EL (cell line): Measurements from ENCODE around the gene OR6B2.

ENCODE experiments used
- DNase-seq: peaks from one replicate; pipeline ENCODE4 v3.0.0-alpha.2; 2016

Gene OR6B2

DNA sequence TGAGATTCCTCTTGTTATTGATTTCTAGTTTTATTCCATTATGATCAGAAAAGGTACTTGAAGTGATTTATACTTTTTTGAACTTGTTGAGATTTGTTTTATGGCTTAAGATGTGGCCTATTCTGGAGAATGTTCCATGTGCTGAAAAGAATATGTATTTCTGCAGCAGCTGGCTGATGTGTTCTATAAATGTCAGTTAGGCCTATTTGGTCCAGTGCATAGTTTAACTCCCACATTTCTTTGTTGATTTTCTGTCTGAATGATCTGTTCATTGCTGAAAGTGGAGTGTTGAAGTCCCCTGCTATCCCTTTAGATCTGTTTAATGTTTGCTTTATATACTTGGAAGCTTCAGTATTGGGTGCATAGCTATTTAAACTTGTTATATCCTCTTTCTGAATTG lies 7.1 kb upstream of the OR6B2 start:
- no peak for DNase-seq

DNA sequence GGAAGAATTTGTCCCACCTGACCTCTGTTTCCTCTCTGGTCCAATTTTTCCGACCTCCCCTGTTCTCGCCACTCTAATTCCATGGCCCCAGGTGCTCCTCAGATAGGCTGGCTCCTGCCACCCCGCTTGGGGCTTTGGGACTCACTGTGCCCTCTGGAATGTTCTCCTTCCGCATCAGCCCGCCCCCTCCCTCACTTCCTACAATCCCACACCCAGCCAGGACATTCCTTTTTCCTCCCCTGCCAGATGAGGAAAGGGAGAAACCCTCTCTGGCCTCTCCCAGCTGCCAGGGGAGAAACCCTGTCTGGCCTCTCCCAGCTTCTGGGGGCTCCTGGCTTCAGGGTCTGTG lies 3.1 kb upstream of the OR6B2 start:
- DNase-seq, result no peak

DNA sequence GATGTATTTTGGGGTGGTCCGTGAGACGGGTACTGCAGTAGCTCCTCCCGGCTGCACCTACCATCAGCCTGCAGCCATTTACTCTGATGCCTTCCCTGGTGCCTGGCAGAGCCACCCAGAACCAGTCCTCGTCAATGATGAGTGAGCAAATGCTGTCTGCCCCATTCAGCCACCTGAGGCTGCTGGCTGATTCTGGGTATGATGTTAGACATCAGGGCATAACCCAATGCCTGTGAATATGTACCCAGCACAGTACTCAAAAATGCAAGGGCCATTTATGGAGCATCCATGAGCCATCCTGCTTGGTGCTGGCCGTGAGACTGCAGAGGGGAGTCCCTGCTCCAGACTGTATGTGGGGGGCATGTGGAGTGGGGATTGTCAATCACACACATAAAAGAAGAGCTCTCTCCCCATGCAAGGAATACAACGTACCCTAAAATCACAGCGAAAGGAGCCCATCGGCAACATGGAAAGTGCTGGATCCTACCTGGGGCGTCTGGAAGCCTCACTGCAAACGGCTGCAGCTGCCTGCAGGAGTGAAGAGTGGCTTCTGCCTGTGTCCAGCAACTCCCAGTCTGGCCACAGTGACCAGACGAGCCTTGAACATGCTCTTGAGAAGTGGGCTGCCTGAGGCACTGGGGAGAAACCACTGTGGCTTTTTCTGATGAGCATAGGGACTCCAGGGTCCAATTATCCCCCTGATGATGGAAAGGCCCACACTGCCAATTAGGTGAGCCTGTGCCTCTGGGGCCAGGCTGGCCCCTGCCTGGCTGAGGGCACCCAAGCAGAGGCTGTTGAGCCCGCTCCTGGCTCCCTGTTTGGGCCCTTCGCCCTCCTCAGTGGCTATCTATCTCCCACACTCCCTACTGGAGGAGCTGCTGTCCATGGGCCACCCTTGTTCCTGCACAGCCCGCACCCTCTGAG lies 2.4 kb upstream of the OR6B2 start:
- DNase-seq, result no peak

DNA sequence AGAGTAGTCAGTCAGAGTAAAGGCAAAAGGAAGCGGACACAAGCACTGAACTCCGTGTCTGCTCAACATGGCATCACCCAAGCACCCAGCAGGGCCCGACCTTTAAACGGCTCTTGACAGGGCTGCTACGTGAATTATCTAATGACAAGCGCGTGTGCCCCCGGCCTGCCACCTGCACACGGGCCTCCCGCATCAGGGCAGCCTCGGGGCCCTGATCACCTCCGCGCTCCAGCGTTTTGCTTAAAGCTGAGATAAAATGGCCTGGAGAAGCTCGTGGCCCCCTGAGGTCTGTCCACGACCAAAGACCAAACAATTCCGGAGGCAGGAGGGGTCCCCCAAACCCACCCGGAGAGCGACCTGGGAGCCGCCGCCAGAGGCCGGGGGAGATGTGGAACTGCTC lies 5.5 kb downstream of the OR6B2 start:
- DNase-seq, result peak; percentile 8

DNA sequence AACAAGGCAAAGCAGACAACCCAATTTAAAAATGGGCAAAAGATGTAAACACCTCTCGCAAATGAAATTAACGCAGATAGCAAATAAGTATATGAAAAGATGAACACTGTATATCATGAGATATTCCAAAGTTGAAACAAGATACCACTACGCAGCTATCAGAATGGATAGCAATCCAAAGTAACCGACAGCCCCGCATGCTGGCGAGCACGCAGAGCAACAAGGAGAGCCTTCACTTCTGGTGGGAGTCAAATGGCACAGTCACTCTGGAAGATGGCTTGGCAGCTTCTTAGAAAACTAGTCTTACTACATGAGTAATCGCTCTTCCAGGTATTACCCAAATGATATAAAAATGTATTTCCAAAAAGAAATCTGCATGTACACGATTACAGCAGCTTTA lies 6.4 kb downstream of the OR6B2 start:
- no peak for DNase-seq

DNA sequence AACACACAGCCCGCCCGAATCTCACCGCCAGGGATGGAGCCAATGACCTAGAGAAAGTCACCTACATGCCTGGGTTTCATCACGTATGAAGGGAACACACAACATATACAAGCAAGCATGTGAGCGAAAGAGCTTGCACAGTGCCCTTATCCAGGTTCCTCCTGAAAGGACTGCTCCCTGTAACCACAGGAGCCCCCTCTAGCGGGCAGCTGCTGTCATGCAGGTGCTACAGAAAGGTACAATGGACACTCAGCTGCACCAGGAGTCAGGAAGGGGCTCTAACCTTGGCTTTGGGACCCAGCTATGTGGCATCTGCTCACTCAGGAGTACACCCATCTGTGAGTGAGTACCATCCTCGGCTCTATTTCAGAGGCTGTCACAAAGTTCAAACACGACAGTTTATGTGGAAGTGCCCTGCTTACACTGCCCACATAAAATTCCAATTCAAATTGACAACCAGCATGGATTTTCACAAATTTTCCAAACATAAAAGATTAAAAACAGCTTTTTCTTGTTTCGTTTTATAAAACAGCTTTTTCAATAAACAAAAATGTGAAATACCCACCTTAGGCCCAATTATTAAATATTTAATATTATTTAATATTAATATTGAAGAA lies 8.6 kb downstream of the OR6B2 start:
- DNase-seq, result peak; percentile 50

DNA sequence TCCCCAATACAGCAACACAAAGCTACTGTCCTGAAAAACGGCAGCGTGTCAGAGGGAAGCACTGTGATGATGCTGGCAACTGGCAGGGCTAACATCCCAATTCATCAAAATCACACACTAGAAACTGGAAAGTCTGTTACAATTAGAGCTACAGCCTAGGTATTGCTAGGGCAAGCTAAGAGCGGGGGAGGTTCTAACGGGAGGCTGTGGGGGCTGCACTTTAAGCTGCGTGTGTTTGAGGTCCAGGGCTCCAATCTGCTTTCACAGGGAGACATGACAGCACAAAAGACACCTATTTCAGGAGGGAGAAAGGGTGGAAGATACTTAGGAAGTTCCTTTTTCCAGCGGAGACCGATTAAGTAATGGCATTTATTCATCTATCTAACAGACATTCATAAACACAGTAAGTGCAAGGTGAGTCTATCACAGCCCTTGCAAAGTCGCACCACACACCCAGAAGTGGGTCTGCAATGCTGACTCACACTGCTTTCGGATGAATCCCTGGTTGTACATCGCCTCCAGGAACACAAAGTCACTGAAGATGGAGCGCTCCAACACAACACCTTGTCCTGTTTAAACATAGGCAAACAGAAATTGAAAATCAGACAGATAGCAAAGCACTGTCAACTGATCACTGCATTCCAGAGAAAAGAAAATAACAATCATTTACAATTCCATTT lies 12.0 kb downstream of the OR6B2 start:
- no peak for DNase-seq

DNA sequence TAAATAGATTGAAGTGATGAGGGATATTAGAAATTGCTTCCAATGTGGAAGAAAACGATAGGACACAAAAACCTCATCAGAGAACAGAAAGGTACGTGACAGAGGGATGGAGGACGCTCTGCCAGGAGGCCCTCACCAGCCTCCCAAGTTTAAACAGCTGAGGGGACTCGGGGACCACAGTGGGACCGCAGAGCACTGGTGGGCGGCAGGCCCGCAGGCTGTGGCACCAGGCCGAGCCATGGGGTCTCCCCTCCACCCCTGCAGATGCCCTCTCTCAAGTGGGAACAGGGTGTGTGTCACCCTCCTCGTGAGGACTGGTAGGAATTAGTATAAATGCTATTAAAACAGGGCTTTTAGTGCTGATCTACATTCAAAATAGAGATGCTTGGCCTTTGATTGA lies 15.9 kb downstream of the OR6B2 start:
- no peak for DNase-seq

DNA sequence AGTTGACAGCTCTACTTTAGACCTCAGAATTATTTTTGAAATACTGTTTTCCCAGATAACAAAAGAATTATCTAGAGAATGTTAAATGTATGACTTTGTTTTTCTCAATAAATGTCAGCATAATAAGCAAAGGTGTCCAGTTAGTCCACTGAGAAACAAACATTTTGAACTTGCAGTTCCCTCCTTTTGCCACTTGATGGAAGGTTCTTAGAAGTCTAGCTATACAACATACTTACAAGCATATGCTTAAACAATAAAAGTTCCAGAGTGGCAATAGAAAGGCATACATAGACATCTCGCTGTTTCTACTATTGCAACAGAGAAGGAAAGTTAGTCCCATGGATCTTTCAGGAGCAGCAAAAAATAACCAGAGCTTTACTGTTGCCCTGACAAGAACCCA lies 16.9 kb downstream of the OR6B2 start:
- DNase-seq, result no peak

DNA sequence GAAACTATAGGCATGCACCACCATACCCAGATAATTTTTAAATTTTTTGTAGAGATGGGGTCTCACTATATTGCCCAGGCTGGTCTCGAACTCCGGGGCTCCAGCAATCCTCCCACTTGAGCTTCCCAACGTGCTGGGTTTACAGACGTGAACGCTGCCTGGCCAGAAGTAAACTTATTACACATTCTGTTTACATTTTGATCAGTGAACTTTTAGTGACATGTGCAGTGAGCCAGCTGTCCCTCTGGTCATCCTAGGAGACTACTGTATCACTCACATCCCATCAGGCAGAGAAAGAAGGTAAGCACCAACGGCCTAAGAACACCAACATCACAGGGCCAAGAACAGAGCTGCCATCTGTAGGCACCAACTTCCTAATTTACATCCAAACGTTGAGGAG lies 27.2 kb downstream of the OR6B2 start:
- DNase-seq, result no peak

DNA sequence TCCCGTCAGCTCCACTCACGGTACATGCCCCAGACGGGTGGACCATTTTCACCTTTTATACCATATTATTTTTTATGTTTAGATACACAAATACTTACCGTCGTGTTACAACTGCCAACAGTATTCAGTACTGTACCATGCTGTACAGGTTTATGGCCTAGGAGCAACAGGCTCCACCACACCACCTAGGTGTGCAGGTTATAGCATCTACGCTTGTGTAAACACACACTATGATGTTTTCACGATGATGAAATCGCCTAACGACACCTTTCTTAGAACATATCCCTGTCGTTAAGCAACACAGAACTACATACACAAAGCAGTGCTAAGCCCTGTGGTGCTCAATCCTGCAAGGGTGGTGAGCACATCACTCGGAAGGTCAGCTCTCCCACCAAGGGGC lies 29.6 kb downstream of the OR6B2 start:
- DNase-seq, result no peak

DNA sequence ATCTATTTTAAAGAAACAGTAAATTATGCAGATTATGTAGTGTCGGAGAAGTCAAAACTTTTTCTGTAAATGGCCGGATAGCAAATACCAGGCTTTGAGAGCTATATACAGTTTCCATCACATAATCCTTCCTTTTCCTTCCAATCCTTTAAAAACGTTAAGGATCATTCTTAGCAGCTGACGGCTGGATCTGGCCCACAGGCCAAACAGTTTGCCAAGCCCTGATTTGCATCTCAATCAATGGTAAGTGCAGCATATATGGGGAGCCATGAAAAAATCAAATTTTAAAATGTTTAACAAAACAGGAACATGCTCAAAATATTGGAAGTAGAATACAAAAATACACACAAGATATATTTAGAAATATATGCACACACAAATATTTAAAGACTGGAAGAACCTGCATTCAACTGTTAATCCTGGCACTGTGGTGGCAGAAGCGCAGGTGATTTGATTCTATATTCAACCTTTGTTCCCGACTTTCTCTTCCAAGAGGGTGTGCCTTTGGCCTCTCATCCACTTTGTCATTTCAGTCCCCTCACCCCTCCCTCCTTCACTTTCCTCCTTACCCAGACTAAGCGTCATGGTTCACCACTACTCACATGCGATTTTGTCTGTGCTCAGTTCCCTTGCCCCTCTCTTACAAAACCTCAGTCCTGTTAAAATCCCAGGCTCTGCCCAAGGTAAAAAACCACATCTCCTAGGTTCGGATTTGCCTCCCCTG lies 32.4 kb downstream of the OR6B2 start:
- DNase-seq, result no peak

DNA sequence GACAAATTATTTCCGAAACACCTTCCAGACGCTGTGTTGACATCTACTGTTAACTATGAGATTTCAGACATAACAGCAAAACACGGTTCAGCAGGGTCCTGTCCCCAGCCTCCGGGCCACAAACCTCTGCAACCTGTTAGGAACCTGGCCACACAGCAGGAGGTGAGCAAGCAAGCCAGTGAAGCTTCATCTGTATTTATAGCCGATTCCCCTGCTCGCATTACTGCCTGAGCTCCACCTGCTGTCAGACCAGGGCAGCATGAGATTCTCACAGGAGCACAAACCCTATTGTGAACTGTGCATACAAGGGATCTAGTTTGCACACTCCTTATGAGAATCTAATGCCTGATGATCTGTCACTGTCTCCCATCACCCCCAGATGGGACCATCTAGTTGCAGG lies 36.1 kb downstream of the OR6B2 start:
- no peak for DNase-seq

DNA sequence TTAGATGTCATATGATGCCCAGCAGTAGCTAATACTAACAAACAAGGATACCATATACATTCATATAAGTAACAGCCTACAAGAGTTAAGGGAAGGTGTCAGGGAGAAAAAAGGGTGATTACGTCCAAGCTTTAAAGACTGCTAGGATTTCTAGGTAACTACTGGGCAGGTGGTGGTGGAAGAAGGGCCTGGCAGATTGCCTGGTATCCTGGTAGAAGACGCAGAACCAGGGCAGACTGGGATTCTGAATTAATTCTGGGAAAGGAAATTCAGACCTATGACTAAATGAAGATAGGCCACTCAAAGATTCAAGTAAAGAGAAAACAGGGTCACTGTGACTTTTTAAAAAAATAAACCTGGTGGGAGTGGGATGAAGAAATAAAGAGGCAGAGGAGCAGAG lies 36.9 kb downstream of the OR6B2 start:
- DNase-seq, result no peak

DNA sequence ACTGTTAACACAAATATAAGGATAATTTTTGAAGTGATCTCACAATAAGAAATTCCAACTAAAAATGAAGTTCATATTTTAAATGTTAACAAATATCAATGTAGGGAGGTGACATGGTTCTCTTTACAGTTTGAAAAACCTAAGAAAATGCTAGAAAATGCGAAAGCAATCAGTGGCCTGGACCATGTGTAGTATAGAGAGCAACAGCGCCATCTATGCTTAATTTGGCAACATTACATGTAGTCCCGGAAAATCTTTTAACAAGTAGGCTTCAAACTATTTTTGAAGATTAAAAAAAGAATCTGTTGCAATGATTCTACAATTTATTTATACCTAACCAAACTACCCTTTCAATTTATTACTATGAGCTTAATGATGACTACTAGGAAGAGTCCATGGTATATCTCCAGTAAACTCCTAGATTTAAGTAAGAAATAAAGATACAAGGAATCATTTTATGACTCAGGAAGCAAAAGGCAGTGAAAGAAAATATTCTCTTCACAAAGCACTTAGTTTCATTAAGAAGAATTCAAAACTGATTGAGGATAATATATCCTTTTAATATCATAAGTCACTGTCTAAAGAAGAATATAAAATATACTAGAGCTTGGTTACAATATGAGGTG lies 38.4 kb downstream of the OR6B2 start:
- DNase-seq, result peak; percentile 49

DNA sequence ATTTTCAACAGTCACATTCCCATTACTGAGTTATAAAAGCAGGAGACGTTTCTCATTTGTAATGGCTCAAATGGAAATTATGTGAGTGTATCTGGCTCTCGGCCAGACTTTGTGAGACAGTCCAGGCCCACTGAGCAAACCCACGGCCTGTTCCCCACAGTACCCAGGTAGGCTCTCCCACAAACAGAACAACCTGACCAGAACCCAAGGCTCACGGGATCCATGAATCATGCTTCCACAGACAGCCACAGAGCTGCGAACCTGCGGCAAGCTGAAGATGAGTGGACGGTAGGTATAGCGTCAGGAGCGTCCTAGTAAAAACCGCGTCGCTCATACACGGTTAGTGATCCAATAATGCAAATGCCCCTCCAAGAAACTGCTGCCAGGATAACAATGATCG lies 39.3 kb downstream of the OR6B2 start:
- DNase-seq, result no peak

DNA sequence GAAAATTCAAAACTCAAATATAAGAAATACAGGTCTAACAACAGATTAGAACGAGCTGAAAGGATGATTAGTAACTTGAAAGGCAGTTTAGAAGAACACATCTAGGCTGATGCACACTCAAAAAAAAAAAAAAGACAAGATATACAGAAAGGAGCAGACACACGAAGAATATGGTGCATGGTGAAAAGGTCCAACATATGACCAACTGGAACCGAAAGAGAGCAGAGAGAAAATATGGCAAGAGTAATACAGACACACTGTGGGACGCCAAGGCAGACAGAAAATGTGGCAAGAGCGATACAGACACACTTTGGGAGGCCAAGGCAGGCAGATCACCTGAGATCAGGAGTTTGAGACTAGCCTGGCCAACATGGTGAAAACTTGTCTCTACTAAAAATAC lies 44.9 kb downstream of the OR6B2 start:
- no peak for DNase-seq

DNA sequence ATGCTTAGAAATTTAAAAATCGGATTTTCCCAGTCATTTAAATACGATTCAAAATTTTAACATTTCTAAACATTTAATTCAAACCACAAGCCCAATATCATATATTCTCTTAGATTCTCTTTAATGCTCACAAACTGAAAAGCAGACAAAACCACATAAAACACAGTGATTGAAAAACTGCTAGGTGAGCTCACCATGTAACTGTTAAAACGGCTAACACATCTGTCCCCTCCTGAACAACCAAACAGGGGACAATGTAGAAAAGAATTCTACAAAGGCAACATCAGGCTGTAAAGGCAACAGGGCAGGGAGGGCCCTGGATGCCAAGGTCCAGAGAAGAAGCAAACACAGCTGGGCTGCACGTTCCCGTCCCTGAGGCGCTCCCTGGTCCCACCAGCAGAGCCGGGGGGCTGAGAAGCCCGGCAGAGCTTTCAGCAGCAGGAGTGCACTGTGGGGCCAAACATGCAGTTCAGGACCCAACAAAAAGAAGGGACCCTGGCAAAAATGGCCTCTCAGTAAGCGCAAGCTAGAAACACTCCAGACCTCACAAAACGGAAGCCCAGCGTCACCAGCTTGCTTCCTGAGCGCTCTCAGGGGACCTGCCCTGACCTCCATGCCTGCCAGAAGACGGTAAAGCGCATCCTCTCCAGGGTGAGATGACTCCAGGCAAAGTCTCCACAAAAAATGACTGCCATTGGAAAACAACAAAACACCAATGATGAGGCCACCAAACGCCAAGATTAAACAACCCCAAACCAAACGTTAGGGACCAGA lies 45.6 kb downstream of the OR6B2 start:
- no peak for DNase-seq

DNA sequence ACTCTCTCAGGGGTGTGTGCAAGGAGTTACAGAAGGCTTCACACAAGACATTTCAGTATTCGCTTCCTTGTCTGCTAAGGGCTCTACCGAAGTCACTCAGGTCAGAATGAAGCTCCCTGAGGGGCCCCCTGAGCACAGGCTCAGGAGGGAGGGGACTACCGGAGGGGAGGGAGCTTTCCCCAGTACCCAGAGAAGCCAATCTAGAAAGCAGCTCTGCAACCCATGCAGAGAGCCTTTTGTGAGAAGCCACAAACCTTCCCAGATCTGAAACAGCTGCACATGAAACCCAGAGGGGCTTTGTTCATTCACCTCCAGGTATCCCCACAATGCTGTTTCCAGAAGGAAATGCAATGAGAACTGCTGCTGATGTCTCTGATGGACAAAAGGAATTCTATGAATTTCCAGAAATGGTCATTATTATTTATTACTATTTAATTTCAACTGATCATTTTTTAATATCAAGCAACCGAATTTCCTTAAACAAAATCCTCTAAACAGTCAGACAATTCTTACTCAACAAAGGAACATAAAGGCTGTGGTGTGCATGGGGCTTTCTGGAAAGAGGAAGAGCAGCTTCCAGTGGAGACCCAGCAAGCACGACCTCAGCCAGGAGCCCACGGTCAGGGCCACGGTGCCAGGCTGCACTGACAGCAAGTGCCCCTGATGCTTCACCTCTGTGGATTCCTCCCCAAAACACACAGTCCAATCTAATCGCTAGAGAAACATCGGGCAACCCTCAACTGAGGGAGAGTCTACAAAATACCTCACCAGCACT lies 47.0 kb downstream of the OR6B2 start:
- no peak for DNase-seq
